ENCODE results near the gene CCDC102A. TPM values are rescaled to one million over a fixed set of nuclear protein-coding genes. Genes with fewer than 3 reads are reported as not detected.
A peak's percentile ranks its signal among the peaks of the same experiment; 100 is the strongest.

CCDC102A gene
- total and polyA plus RNA-seq, 2 of the 13 experiments (the other 11 are each of a cell fraction or from before 2014, with no cell fraction given), result 2.1 to 2.8 TPM

- TF ChIP-seq FOXK1 (CRISPR knock-in tag; IDR thresholded peaks at IDR 0.05; ENCODE audit: borderline replicate concordance, low read depth), result peak; percentile 20; the same call in 1 of the 2 replicates
- no peak for TF ChIP-seq MATR3 (CRISPR knock-in tag; IDR thresholded peaks at IDR 0.05)
- no peak for TF ChIP-seq RFXANK (CRISPR knock-in tag; IDR thresholded peaks at IDR 0.05)
- peak; percentile 60 for TF ChIP-seq ZNF160 (CRISPR knock-in tag; IDR thresholded peaks at IDR 0.05)
- TF ChIP-seq ERF (CRISPR knock-in tag; IDR thresholded peaks at IDR 0.05), result peak; percentile 82
- TF ChIP-seq ZNF614 (CRISPR knock-in tag; IDR thresholded peaks at IDR 0.05; ENCODE audit: borderline replicate concordance), result peak; percentile 45; the same call in 1 of the 2 replicates
- TF ChIP-seq CC2D1A (CRISPR knock-in tag; IDR thresholded peaks at IDR 0.05), result no peak
- peak; percentile 93 for TF ChIP-seq HDAC1 (CRISPR knock-in tag; IDR thresholded peaks at IDR 0.05)
- TF ChIP-seq ZMYM4 (CRISPR knock-in tag; IDR thresholded peaks at IDR 0.05), result peak; percentile 66
- TF ChIP-seq PRDM10 (CRISPR knock-in tag; IDR thresholded peaks at IDR 0.05; ENCODE audit: low read depth), result peak; percentile 72
- peak; percentile 72; the same call in 1 of the 2 replicates for TF ChIP-seq ZNF607 (CRISPR knock-in tag; IDR thresholded peaks at IDR 0.05; ENCODE audit: borderline replicate concordance)
These were observed 53.4 kb downstream of the CCDC102A start (continued) for GRCh38 chr16:57482845-57483545.

All from HepG2 (cell line).